ENCODE results near the gene UNC80.

Gene UNC80

DNA sequence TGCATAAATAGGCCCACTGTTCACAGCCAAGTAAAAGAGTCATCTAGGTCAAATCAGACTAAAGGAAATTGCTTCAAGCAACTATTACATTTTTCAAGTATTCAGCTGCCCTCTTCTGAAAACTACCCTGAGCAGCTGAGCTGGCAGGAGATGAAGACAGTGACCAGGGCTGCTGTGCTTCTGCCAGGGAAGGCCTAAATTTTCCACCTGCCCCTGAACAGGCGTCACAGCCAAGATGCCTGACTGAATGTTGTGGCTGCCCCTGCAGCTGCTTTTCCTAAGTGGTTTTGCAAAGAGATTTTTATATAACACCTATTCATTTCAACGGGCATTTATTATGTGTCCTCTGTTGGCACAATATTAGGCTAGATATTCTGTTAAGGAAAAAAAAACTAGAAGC lies 134.1 kb downstream of the UNC80 start:
- no peak overlapping the region for H4K8ac ChIP-seq (ENCODE audit: low read depth, low read length)
- no peak overlapping the region for H2BK5ac ChIP-seq (ENCODE audit: low read length)
- H3K79me2 ChIP-seq (ENCODE audit: control insufficient read depth, insufficient read depth, low read length): no peaks in the 10 kb centered on the region
- H3K9ac ChIP-seq (ENCODE audit: low read length): no peak overlapping the region
- no peak overlapping the region for H2AK5ac ChIP-seq (ENCODE audit: low read length)
- H3K56ac ChIP-seq (ENCODE audit: low read length): no peak overlapping the region
- no peak for DNase-seq
- H3K23ac ChIP-seq (ENCODE audit: low read length): no peak overlapping the region
- H3K4me3 ChIP-seq (ENCODE audit: low read length): no peak overlapping the region
- H3K18ac ChIP-seq (ENCODE audit: low read length): no peak overlapping the region
- H3K4ac ChIP-seq (ENCODE audit: low read depth, low read length): no peak overlapping the region
- H4K5ac ChIP-seq (ENCODE audit: low read length): no peak overlapping the region
- H3K27me3 ChIP-seq (ENCODE audit: insufficient read depth, low read length, poor library complexity): no peaks in the 10 kb centered on the region
- WGBS (ENCODE audit: extremely low coverage, insufficient coverage, low lambda C conversion rate): no CpG with 5 or more reads among the region's 2 CpGs
- no peaks in the 10 kb centered on the region for H3K4me1 ChIP-seq (ENCODE audit: control insufficient read depth, low read depth, low read length)
- H2BK15ac ChIP-seq (replicated peaks; ENCODE audit: low read depth): no peak overlapping the region
- H3K4me2 ChIP-seq (ENCODE audit: low read length): no peak overlapping the region
- H3K36me3 ChIP-seq (ENCODE audit: control insufficient read depth, insufficient read depth, low read length): no peaks in the 10 kb centered on the region
- no peak overlapping the region for H2BK120ac ChIP-seq (ENCODE audit: low read depth, low read length)
- no peak overlapping the region for H3K27ac ChIP-seq (ENCODE audit: low read depth, low read length)
- H3K79me1 ChIP-seq (ENCODE audit: low read length): no peaks in the 10 kb centered on the region

DNA sequence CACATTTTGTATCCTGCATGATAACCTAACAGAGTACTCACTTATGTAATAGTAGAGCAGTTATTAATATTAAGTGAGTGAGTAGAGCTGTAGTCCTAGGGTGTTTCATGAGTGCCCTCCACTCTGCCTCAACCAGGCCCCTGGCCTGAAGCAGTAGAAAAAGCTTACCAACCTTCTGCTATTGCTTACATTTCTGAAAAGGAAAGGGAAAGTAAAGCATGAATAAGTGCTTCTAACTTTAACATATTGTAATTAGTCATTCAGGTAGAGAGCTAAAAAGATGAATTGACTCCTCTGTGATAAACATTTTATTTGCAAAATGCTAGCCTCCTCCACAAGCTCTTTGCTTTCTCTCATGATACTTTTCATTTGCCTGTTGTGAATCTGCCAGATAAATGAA lies 136.1 kb downstream of the UNC80 start:
- Histone ChIP-seq H3K27me3 (ENCODE audit: insufficient read depth, low read length, poor library complexity) (no peaks in the 10 kb centered on the region), H4K8ac (ENCODE audit: low read depth, low read length) (no peak overlapping the region), H3K9ac (ENCODE audit: low read length) (no peak overlapping the region), H3K79me1 (ENCODE audit: low read length) (no peaks in the 10 kb centered on the region), H3K27ac (ENCODE audit: low read depth, low read length) (no peak overlapping the region), H3K4me2 (ENCODE audit: low read length) (no peak overlapping the region), H3K4me3 (ENCODE audit: low read length) (no peak overlapping the region), H3K18ac (ENCODE audit: low read length) (no peak overlapping the region), H3K36me3 (ENCODE audit: control insufficient read depth, insufficient read depth, low read length) (no peaks in the 10 kb centered on the region), H3K4ac (ENCODE audit: low read depth, low read length) (no peak overlapping the region), H2BK120ac (ENCODE audit: low read depth, low read length) (no peak overlapping the region), H3K23ac (ENCODE audit: low read length) (no peak overlapping the region), H4K5ac (ENCODE audit: low read length) (no peak overlapping the region), H3K4me1 (ENCODE audit: control insufficient read depth, low read depth, low read length) (no peaks in the 10 kb centered on the region), H3K56ac (ENCODE audit: low read length) (no peak overlapping the region), H2AK5ac (ENCODE audit: low read length) (no peak overlapping the region), H2BK15ac (replicated peaks; ENCODE audit: low read depth) (no peak overlapping the region), H3K79me2 (ENCODE audit: control insufficient read depth, insufficient read depth, low read length) (no peaks in the 10 kb centered on the region), H2BK5ac (ENCODE audit: low read length) (no peak overlapping the region)
- DNase-seq: no peak

DNA sequence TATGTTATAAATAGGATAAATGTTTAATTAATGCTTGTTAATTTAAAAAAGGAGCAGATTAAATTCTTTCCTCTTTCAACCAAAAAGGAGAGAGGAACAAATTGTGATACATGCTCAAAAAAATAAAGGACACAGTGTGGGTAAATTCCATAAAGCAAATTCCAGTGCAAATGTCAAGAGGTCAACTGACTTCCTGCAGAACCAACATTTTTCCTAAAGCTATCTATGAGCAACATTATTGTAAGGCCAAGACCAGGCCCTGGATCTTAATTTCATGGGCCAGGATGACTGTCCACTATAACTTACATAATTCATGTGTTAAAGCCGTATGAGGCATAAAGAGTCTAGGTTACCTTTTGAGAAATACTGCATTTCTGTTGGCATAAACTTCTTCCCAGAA lies 136.9 kb downstream of the UNC80 start:
- Histone ChIP-seq H4K8ac (ENCODE audit: low read depth, low read length) (no peak overlapping the region), H3K27me3 (ENCODE audit: insufficient read depth, low read length, poor library complexity) (no peaks in the 10 kb centered on the region), H3K79me1 (ENCODE audit: low read length) (no peaks in the 10 kb centered on the region), H3K4me3 (ENCODE audit: low read length) (no peak overlapping the region), H2BK15ac (replicated peaks; ENCODE audit: low read depth) (no peak overlapping the region), H3K18ac (ENCODE audit: low read length) (no peak overlapping the region), H3K23ac (ENCODE audit: low read length) (no peak overlapping the region), H2AK5ac (ENCODE audit: low read length) (no peak overlapping the region), H3K9ac (ENCODE audit: low read length) (no peak overlapping the region), H3K4ac (ENCODE audit: low read depth, low read length) (no peak overlapping the region), H2BK120ac (ENCODE audit: low read depth, low read length) (no peak overlapping the region), H4K5ac (ENCODE audit: low read length) (no peak overlapping the region), H3K56ac (ENCODE audit: low read length) (no peak overlapping the region), H3K27ac (ENCODE audit: low read depth, low read length) (no peak overlapping the region), H3K4me1 (ENCODE audit: control insufficient read depth, low read depth, low read length) (no peaks in the 10 kb centered on the region), H2BK5ac (ENCODE audit: low read length) (no peak overlapping the region), H3K36me3 (ENCODE audit: control insufficient read depth, insufficient read depth, low read length) (no peaks in the 10 kb centered on the region), H3K79me2 (ENCODE audit: control insufficient read depth, insufficient read depth, low read length) (no peaks in the 10 kb centered on the region), H3K4me2 (ENCODE audit: low read length) (no peak overlapping the region)
- no CpG with 5 or more reads among the region's 1 CpG for WGBS (ENCODE audit: extremely low coverage, insufficient coverage, low lambda C conversion rate)
- DNase-seq: no peak

DNA sequence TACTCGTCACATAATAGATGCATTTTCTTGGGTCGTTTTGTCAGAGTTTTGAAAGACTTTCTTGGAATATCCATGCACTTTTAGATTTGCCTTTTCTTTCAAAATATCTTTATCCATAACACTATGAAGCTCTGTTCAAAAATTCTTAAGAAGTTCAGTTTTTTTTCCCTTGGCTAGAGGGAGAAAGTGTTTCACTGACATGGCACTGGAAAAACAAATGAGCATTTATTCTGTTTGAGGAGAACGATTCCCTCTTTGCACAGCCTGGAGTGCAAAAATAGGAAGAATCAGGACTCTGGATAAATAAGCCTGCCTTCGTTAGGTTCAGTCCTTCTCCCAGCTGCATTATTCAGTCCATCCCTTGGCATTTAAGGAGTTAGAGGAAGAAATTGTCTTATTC lies 139.9 kb downstream of the UNC80 start:
- H2AK5ac ChIP-seq (ENCODE audit: low read length): no peak overlapping the region
- WGBS (ENCODE audit: extremely low coverage, insufficient coverage, low lambda C conversion rate): no CpG with 5 or more reads among the region's 4 CpGs
- H3K56ac ChIP-seq (ENCODE audit: low read length): no peak overlapping the region
- no peak overlapping the region for H3K4me2 ChIP-seq (ENCODE audit: low read length)
- no peak overlapping the region for H3K27ac ChIP-seq (ENCODE audit: low read depth, low read length)
- H3K36me3 ChIP-seq (ENCODE audit: control insufficient read depth, insufficient read depth, low read length): no peaks in the 10 kb centered on the region
- no peak overlapping the region for H3K4ac ChIP-seq (ENCODE audit: low read depth, low read length)
- H2BK5ac ChIP-seq (ENCODE audit: low read length): no peak overlapping the region
- no peaks in the 10 kb centered on the region for H3K4me1 ChIP-seq (ENCODE audit: control insufficient read depth, low read depth, low read length)
- DNase-seq: no peak
- no peak overlapping the region for H3K18ac ChIP-seq (ENCODE audit: low read length)
- H2BK120ac ChIP-seq (ENCODE audit: low read depth, low read length): no peak overlapping the region
- H3K4me3 ChIP-seq (ENCODE audit: low read length): no peak overlapping the region
- H2BK15ac ChIP-seq (replicated peaks; ENCODE audit: low read depth): no peak overlapping the region
- H3K27me3 ChIP-seq (ENCODE audit: insufficient read depth, low read length, poor library complexity): no peaks in the 10 kb centered on the region
- H4K8ac ChIP-seq (ENCODE audit: low read depth, low read length): no peak overlapping the region
- no peak overlapping the region for H4K5ac ChIP-seq (ENCODE audit: low read length)
- no peaks in the 10 kb centered on the region for H3K79me2 ChIP-seq (ENCODE audit: control insufficient read depth, insufficient read depth, low read length)
- H3K23ac ChIP-seq (ENCODE audit: low read length): no peak overlapping the region
- H3K79me1 ChIP-seq (ENCODE audit: low read length): no peaks in the 10 kb centered on the region
- no peak overlapping the region for H3K9ac ChIP-seq (ENCODE audit: low read length)

DNA sequence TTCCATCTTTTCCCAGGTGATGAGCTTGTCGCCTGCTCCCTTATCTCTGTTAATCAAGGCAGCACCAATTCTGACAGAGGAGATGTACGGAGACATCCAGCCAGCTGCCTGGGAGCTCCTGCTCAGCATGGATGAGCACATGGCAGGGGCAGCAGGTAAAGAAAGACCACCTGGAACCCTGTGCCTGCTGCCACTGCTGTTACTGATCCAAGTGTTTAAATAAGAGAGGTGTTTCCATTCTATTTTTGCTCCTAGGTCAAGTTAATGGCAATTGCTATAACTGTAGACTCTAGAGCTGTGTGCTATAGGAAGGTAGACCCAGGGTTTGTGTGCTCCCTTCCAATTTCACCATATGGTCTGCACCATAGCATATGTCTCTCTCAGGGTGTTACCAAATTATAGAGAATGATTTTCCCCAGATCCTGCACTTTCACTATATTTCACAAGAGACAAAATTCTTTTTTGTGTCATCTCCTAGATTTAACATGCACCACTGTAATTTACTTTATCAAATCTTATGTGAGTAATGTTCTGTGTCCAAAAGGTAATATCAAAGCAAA lies 142.2 kb downstream of the UNC80 start:
- no peak overlapping the region for H3K4ac ChIP-seq (ENCODE audit: low read depth, low read length)
- WGBS (ENCODE audit: extremely low coverage, insufficient coverage, low lambda C conversion rate): no CpG with 5 or more reads among the region's 2 CpGs
- no peaks in the 10 kb centered on the region for H3K27me3 ChIP-seq (ENCODE audit: insufficient read depth, low read length, poor library complexity)
- no peak overlapping the region for H3K9ac ChIP-seq (ENCODE audit: low read length)
- no peak overlapping the region for H4K8ac ChIP-seq (ENCODE audit: low read depth, low read length)
- no peak overlapping the region for H3K4me2 ChIP-seq (ENCODE audit: low read length)
- no peak overlapping the region for H3K27ac ChIP-seq (ENCODE audit: low read depth, low read length)
- no peak overlapping the region for H3K4me3 ChIP-seq (ENCODE audit: low read length)
- H3K36me3 ChIP-seq (ENCODE audit: control insufficient read depth, insufficient read depth, low read length): no peaks in the 10 kb centered on the region
- H3K23ac ChIP-seq (ENCODE audit: low read length): no peak overlapping the region
- H3K56ac ChIP-seq (ENCODE audit: low read length): no peak overlapping the region
- no peak overlapping the region for H3K18ac ChIP-seq (ENCODE audit: low read length)
- H2BK5ac ChIP-seq (ENCODE audit: low read length): no peak overlapping the region
- no peak overlapping the region for H2AK5ac ChIP-seq (ENCODE audit: low read length)
- no peaks in the 10 kb centered on the region for H3K4me1 ChIP-seq (ENCODE audit: control insufficient read depth, low read depth, low read length)
- H2BK15ac ChIP-seq (replicated peaks; ENCODE audit: low read depth): no peak overlapping the region
- no peaks in the 10 kb centered on the region for H3K79me1 ChIP-seq (ENCODE audit: low read length)
- no peaks in the 10 kb centered on the region for H3K79me2 ChIP-seq (ENCODE audit: control insufficient read depth, insufficient read depth, low read length)
- H2BK120ac ChIP-seq (ENCODE audit: low read depth, low read length): no peak overlapping the region
- H4K5ac ChIP-seq (ENCODE audit: low read length): no peak overlapping the region
- DNase-seq: no peak

DNA sequence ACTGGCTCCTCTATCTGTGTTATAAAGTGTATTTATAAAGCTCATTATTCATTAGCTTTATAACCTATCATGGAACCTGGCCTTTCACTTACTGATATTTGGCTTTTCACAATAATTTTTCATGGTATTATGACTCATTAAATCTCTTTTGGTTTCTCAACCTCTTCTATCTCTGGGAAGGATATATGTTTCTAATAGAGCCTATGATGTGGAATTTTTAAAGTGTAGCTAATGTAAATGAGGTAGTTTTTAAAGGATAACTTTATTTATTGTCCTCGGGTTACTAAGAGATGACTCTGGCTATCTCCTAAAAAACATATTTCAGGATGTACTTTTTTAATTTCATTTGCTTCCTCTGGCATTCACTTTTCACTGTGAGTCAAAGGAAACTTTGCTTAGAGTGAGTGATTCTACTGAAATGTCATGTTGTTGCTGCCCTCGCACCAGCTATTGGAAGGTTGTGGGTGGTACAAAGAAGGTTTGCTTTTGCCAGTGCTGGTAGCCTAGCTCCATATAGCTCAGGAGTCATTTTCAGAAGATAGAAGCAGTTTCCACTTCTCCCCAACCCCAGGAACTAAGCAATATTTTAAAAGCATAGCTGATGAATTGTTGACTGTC lies 145.6 kb downstream of the UNC80 start:
- Histone ChIP-seq H2BK15ac (replicated peaks; ENCODE audit: low read depth) (no peak overlapping the region), H4K5ac (ENCODE audit: low read length) (no peak overlapping the region), H3K4me1 (ENCODE audit: control insufficient read depth, low read depth, low read length) (no peaks in the 10 kb centered on the region), H2AK5ac (ENCODE audit: low read length) (no peak overlapping the region), H3K27ac (ENCODE audit: low read depth, low read length) (no peak overlapping the region), H3K18ac (ENCODE audit: low read length) (no peak overlapping the region), H3K9ac (ENCODE audit: low read length) (no peak overlapping the region), H3K56ac (ENCODE audit: low read length) (no peak overlapping the region), H3K27me3 (ENCODE audit: insufficient read depth, low read length, poor library complexity) (no peaks in the 10 kb centered on the region), H3K4me3 (ENCODE audit: low read length) (no peak overlapping the region), H3K79me1 (ENCODE audit: low read length) (no peaks in the 10 kb centered on the region), H3K79me2 (ENCODE audit: control insufficient read depth, insufficient read depth, low read length) (no peaks in the 10 kb centered on the region), H3K4me2 (ENCODE audit: low read length) (no peak overlapping the region), H2BK120ac (ENCODE audit: low read depth, low read length) (no peak overlapping the region), H2BK5ac (ENCODE audit: low read length) (no peak overlapping the region), H3K23ac (ENCODE audit: low read length) (no peak overlapping the region), H4K8ac (ENCODE audit: low read depth, low read length) (no peak overlapping the region), H3K36me3 (ENCODE audit: control insufficient read depth, insufficient read depth, low read length) (no peaks in the 10 kb centered on the region), H3K4ac (ENCODE audit: low read depth, low read length) (no peak overlapping the region)
- WGBS (ENCODE audit: extremely low coverage, insufficient coverage, low lambda C conversion rate): no CpG with 5 or more reads among the region's 2 CpGs
- DNase-seq: no peak
